ENCODE data around the gene UBXN10. TPM values are rescaled to one million over a fixed set of nuclear protein-coding genes. Genes with fewer than 3 reads are reported as not detected.
"Not testable (repeated sequence)": the region's sequence is repeated elsewhere in the genome, so short reads cannot be mapped to it uniquely, and the experiment has no call there.

The UBXN10 gene
- total RNA-seq, 1 donor from 2014 or later = 0.52 TPM

GRCh38 chr1:20228314-20228825, 42.5 kb downstream of the UBXN10 start:
- Histone ChIP-seq H3K27ac (ENCODE audit: low read depth, low read length) (no peak overlapping the region), H3K9ac (ENCODE audit: low read depth in 1 of 3, low read length in 3 of 3) (no peak overlapping the region), H3K4me1 (ENCODE audit: control insufficient read depth in 3 of 3, insufficient read depth in 3 of 3, low read length in 3 of 3) (no peaks in the 10 kb centered on the region), H3K27me3 (ENCODE audit: control insufficient read depth in 3 of 3, insufficient read depth in 3 of 3, low read length in 3 of 3) (peaks cover 14 to 37% (median 29%) of the 10 kb centered on the region in 3 donors), H3K9me3 (ENCODE audit: control insufficient read depth in 3 of 3, low read length in 3 of 3) (no peaks in the 10 kb centered on the region), H3K36me3 (ENCODE audit: control insufficient read depth in 3 of 3, insufficient read depth in 3 of 3, low read length in 3 of 3) (no peaks in the 10 kb centered on the region), H3K4me3 (ENCODE audit: low read length in 3 of 3) (no peak overlapping the region)

DNA sequence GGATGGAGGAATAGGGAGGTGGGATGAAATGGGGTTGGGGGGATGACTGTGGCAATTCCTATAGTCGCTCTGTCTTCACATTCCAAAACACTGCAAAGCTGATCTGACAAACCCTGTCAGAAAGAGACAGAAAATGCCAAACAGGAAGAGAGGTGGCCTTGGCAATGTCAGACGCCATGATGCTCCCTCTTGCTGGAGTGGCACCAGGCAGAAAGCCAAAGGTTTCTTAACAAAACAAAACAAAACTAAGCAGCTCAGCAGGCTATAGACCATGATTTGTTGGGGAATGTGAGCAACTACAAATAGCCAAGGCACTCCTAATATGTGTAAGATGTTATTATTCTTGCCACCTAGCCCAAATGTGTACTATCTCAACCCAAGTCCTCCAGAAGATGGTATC, 43.3 kb downstream of the UBXN10 start:
- H3K9me3 ChIP-seq (ENCODE audit: control insufficient read depth in 3 of 3, low read length in 3 of 3) = no peaks in the 10 kb centered on the region
- H3K27me3 ChIP-seq (ENCODE audit: control insufficient read depth in 3 of 3, insufficient read depth in 3 of 3, low read length in 3 of 3) = peaks cover 20 to 43% (median 33%) of the 10 kb centered on the region in 3 donors
- H3K4me3 ChIP-seq (ENCODE audit: low read length in 3 of 3) = no peak overlapping the region
- H3K27ac ChIP-seq (ENCODE audit: low read depth, low read length) = no peak overlapping the region
- H3K36me3 ChIP-seq (ENCODE audit: control insufficient read depth in 3 of 3, insufficient read depth in 3 of 3, low read length in 3 of 3) = no peaks in the 10 kb centered on the region
- H3K9ac ChIP-seq (ENCODE audit: low read depth in 1 of 3, low read length in 3 of 3) = no peak overlapping the region
- peaks cover 0 to 3% (median 0%) of the 10 kb centered on the region in 3 donors for H3K4me1 ChIP-seq (ENCODE audit: control insufficient read depth in 3 of 3, insufficient read depth in 3 of 3, low read length in 3 of 3)

- not testable (repeated sequence) for H3K4me3 ChIP-seq (ENCODE audit: low read length in 3 of 3); H3K4me1 ChIP-seq (ENCODE audit: control insufficient read depth in 3 of 3, insufficient read depth in 3 of 3, low read length in 3 of 3); H3K9ac ChIP-seq (ENCODE audit: low read depth in 1 of 3, low read length in 3 of 3); H3K27ac ChIP-seq (ENCODE audit: low read depth, low read length); H3K9me3 ChIP-seq (ENCODE audit: control insufficient read depth in 3 of 3, low read length in 3 of 3); H3K36me3 ChIP-seq (ENCODE audit: control insufficient read depth in 3 of 3, insufficient read depth in 3 of 3, low read length in 3 of 3)
- peaks cover 20 to 32% (median 28%) of the 10 kb centered on the region in 3 donors for H3K27me3 ChIP-seq (ENCODE audit: control insufficient read depth in 3 of 3, insufficient read depth in 3 of 3, low read length in 3 of 3)
Measured at GRCh38 chr1:20232564-20232963, 46.7 kb downstream of the UBXN10 start.

- Histone ChIP-seq H3K36me3 (ENCODE audit: control insufficient read depth in 3 of 3, insufficient read depth in 3 of 3, low read length in 3 of 3) (no peaks in the 10 kb centered on the region), H3K27ac (ENCODE audit: low read depth, low read length) (no peak overlapping the region), H3K9me3 (ENCODE audit: control insufficient read depth in 3 of 3, low read length in 3 of 3) (no peaks in the 10 kb centered on the region), H3K4me3 (ENCODE audit: low read length in 3 of 3) (no peak overlapping the region), H3K27me3 (ENCODE audit: control insufficient read depth in 3 of 3, insufficient read depth in 3 of 3, low read length in 3 of 3) (peaks cover 16 to 24% (median 23%) of the 10 kb centered on the region in 3 donors), H3K4me1 (ENCODE audit: control insufficient read depth in 3 of 3, insufficient read depth in 3 of 3, low read length in 3 of 3) (peaks cover 0 to 3% (median 0%) of the 10 kb centered on the region in 3 donors), H3K9ac (ENCODE audit: low read depth in 1 of 3, low read length in 3 of 3) (no peak overlapping the region)
Measured at GRCh38 chr1:20233394-20233793, 47.5 kb downstream of the UBXN10 start.

DNA sequence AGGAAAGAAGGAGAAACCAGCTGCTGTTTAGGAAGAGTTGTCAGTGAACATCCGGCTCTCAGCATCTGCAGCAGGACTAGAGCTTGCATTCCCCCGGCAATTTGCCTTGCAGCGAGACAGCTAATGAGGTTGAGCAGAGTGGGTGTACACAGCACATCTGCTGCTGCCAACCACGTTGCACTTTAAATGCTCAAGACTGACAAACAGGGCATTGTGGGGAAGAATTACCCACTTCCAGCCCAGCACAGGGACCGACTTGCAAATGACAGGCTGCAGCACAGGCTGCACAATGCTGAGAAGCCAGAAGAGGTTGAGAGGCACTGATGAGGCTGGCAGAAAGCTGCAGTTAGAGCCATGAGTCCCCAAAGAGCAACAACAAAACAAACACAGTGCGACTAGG, 48.0 kb downstream of the UBXN10 start:
- Histone ChIP-seq H3K36me3 (ENCODE audit: control insufficient read depth in 3 of 3, insufficient read depth in 3 of 3, low read length in 3 of 3) (no peaks in the 10 kb centered on the region), H3K27ac (ENCODE audit: low read depth, low read length) (no peak overlapping the region), H3K9ac (ENCODE audit: low read depth in 1 of 3, low read length in 3 of 3) (no peak overlapping the region), H3K9me3 (ENCODE audit: control insufficient read depth in 3 of 3, low read length in 3 of 3) (no peaks in the 10 kb centered on the region), H3K4me1 (ENCODE audit: control insufficient read depth in 3 of 3, insufficient read depth in 3 of 3, low read length in 3 of 3) (peaks cover 0 to 3% (median 0%) of the 10 kb centered on the region in 3 donors), H3K4me3 (ENCODE audit: low read length in 3 of 3) (no peak overlapping the region), H3K27me3 (ENCODE audit: control insufficient read depth in 3 of 3, insufficient read depth in 3 of 3, low read length in 3 of 3) (peaks cover 16 to 22% (median 20%) of the 10 kb centered on the region in 3 donors)

- Histone ChIP-seq H3K9ac (ENCODE audit: low read depth in 1 of 3, low read length in 3 of 3) (no peak overlapping the region), H3K4me3 (ENCODE audit: low read length in 3 of 3) (no peak overlapping the region), H3K36me3 (ENCODE audit: control insufficient read depth in 3 of 3, insufficient read depth in 3 of 3, low read length in 3 of 3) (no peaks in the 10 kb centered on the region), H3K9me3 (ENCODE audit: control insufficient read depth in 3 of 3, low read length in 3 of 3) (no peaks in the 10 kb centered on the region), H3K27me3 (ENCODE audit: control insufficient read depth in 3 of 3, insufficient read depth in 3 of 3, low read length in 3 of 3) (peaks cover 12 to 22% (median 17%) of the 10 kb centered on the region in 3 donors), H3K27ac (ENCODE audit: low read depth, low read length) (no peak overlapping the region), H3K4me1 (ENCODE audit: control insufficient read depth in 3 of 3, insufficient read depth in 3 of 3, low read length in 3 of 3) (peaks cover 0 to 3% (median 0%) of the 10 kb centered on the region in 3 donors)
Measured at GRCh38 chr1:20234788-20235535, 49.1 kb downstream of the UBXN10 start.

DNA sequence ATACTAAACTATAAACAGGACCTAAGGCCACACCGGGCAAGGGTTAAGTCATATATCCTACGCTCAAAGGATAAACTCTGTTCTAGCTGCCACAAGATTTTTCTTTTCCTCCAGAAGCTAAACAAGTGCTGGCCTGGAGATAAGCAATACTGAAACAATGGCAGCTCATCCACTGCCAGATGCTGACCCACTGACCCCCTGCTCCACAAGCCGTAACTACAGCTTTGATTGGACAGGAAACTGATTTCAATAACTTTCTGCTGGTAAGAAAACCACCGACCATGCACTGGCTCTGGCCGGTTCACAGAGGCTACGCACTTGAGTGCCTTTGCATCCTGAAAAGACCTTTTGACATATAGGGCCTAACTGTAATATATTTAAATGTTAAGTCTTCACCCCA, 51.8 kb downstream of the UBXN10 start:
- Histone ChIP-seq H3K9ac (ENCODE audit: low read depth in 1 of 3, low read length in 3 of 3) (no peak overlapping the region), H3K36me3 (ENCODE audit: control insufficient read depth in 3 of 3, insufficient read depth in 3 of 3, low read length in 3 of 3) (no peaks in the 10 kb centered on the region), H3K27me3 (ENCODE audit: control insufficient read depth in 3 of 3, insufficient read depth in 3 of 3, low read length in 3 of 3) (peaks cover 17 to 24% (median 19%) of the 10 kb centered on the region in 3 donors), H3K27ac (ENCODE audit: low read depth, low read length) (no peak overlapping the region), H3K4me1 (ENCODE audit: control insufficient read depth in 3 of 3, insufficient read depth in 3 of 3, low read length in 3 of 3) (peaks cover 0 to 3% (median 0%) of the 10 kb centered on the region in 3 donors), H3K4me3 (ENCODE audit: low read length in 3 of 3) (no peak overlapping the region), H3K9me3 (ENCODE audit: control insufficient read depth in 3 of 3, low read length in 3 of 3) (no peaks in the 10 kb centered on the region)

DNA sequence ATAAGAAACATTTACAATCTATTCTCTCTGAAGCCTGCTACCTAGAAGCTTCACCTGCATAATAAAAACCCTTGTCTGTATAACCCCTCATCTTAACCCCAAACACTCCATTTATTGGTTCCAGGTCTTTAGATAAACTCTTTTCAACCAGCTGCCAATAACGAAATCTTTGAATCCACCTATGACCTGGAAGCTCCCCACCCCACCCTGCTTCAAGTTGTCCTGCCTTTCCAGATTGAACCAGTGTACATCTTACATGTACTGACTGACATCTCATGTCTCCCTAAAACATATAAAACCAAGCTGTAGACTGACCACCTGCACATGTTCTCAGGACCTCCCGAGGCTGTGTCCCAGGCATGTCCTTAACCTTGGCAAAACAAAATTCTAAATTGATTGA, 54.1 kb downstream of the UBXN10 start:
- peaks cover 14 to 15% (median 15%) of the 10 kb centered on the region in 3 donors for H3K27me3 ChIP-seq (ENCODE audit: control insufficient read depth in 3 of 3, insufficient read depth in 3 of 3, low read length in 3 of 3)
- H3K4me1 ChIP-seq (ENCODE audit: control insufficient read depth in 3 of 3, insufficient read depth in 3 of 3, low read length in 3 of 3) = no peaks in the 10 kb centered on the region
- no peak overlapping the region for H3K27ac ChIP-seq (ENCODE audit: low read depth, low read length)
- H3K9ac ChIP-seq (ENCODE audit: low read depth in 1 of 3, low read length in 3 of 3) = no peak overlapping the region
- H3K9me3 ChIP-seq (ENCODE audit: control insufficient read depth in 3 of 3, low read length in 3 of 3) = no peaks in the 10 kb centered on the region
- H3K4me3 ChIP-seq (ENCODE audit: low read length in 3 of 3) = no peak overlapping the region
- no peaks in the 10 kb centered on the region for H3K36me3 ChIP-seq (ENCODE audit: control insufficient read depth in 3 of 3, insufficient read depth in 3 of 3, low read length in 3 of 3)

DNA sequence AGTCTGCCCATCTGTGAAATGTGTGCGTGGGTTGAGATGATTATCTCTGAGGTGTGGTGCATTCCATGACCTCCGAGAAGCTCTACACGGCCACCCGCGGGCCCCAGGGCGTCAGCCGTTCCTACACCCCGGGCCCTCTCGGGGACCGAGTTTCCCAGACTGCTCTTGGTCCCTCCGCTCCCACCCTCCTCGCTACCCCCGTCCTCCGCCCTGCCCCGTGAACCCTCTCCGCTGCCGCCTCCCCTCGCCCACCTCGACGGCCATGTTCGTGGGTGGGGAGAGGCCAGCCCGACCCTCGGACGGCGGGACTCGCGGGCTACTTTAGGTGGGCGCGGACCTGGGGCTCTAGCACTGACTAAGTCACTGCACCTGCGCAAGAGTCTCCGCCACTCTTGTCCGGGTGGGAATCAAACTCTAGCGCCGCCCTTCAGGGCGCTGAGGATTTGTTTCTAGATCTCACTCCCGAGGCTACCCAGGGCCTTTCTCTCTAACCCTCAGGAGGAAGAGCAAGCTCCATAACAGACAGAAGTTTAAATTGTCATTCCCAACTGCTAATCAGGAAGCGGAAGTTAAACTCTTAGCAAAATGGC, 57.1 kb downstream of the UBXN10 start:
- Histone ChIP-seq H3K36me3 (ENCODE audit: control insufficient read depth in 3 of 3, insufficient read depth in 3 of 3, low read length in 3 of 3) (no peaks in the 10 kb centered on the region), H3K27ac (ENCODE audit: low read depth, low read length) (no peak overlapping the region), H3K4me1 (ENCODE audit: control insufficient read depth in 3 of 3, insufficient read depth in 3 of 3, low read length in 3 of 3) (no peaks in the 10 kb centered on the region), H3K9ac (ENCODE audit: low read depth in 1 of 3, low read length in 3 of 3) (no peak overlapping the region), H3K27me3 (ENCODE audit: control insufficient read depth in 3 of 3, insufficient read depth in 3 of 3, low read length in 3 of 3) (peaks cover 11 to 18% (median 14%) of the 10 kb centered on the region in 3 donors), H3K9me3 (ENCODE audit: control insufficient read depth in 3 of 3, low read length in 3 of 3) (no peaks in the 10 kb centered on the region), H3K4me3 (ENCODE audit: low read length in 3 of 3) (no peak overlapping the region)

Measured in skeletal muscle tissue (tissue), 4 donors.